A549 treated with Hydrocortisone at 1 μM for 4 hours (cell line): ENCODE data around the gene NFKB2. TPM values are rescaled to one million over a fixed set of nuclear protein-coding genes. Genes with fewer than 3 reads are reported as not detected.

Source experiments
- total RNA-seq: library from RNA; stranded (reverse); fragments of 200-300 nt; extraction: Qiagen RNA extraction; gene quantifications from 5 replicates; pipeline ENCODE4 v1.2.3, GENCODE V29; 2022

The NFKB2 gene
- 36.8 to 61.2 TPM (median 49.2 TPM) in 5 replicates for total RNA-seq

GRCh38 chr10:102395400-102396316, at the start of gene NFKB2:
TSS of gene NFKB2 (plus strand) at chr10:102395705. CDS start at chr10:102395960, 255 bp downstream.

GRCh38 chr10:102418622-102419268, 23.2 kb downstream of the NFKB2 start, which contains the start of gene PSD:
TSS of gene PSD (minus strand) at chr10:102418785. CDS start at chr10:102417038, 1,747 bp downstream.

GRCh38 chr10:102420714-102421506, 25.4 kb downstream of the NFKB2 start, which contains the start of gene FBXL15:
TSS of gene FBXL15 (plus strand) at chr10:102420836. CDS start at chr10:102421130, 294 bp downstream.

GRCh38 chr10:102432162-102432950, 36.9 kb downstream of the NFKB2 start, which contains the start of gene CUEDC2:
TSS of gene CUEDC2 (minus strand) at chr10:102432574. CDS start at chr10:102425188, 7,386 bp downstream.

GRCh38 chr10:102451105-102451969, 55.8 kb downstream of the NFKB2 start, which contains the start of gene C10orf95:
TSS of gene C10orf95 (minus strand) at chr10:102451543. CDS start at chr10:102451093, 450 bp downstream.

Other genes with a start within 250 kb of the NFKB2 start
- gene NOLC1, start 243.3 kb upstream of the NFKB2 start, total RNA-seq: 147 to 186 TPM (median 162 TPM) in 5 replicates
- gene ELOVL3, start 169.4 kb upstream of the NFKB2 start, total RNA-seq: 0.29 to 0.46 TPM (median 0.33 TPM) in 5 replicates
- 0.63 to 1.4 TPM (median 1.2 TPM) in 5 replicates for gene PITX3, start 154.2 kb upstream of the NFKB2 start, total RNA-seq
- 23.7 to 27.6 TPM (median 24.7 TPM) in 5 replicates for gene GBF1, start 150.2 kb upstream of the NFKB2 start, total RNA-seq
- gene PSD, start 23.1 kb downstream of the NFKB2 start, total RNA-seq: 0.25 to 0.78 TPM (median 0.43 TPM) in 5 replicates
- 5.5 to 10.7 TPM (median 8.3 TPM) in 5 replicates for gene FBXL15, start 25.1 kb downstream of the NFKB2 start, total RNA-seq
- gene CUEDC2, start 36.9 kb downstream of the NFKB2 start, total RNA-seq: 60.2 to 67.8 TPM (median 64.1 TPM) in 5 replicates
- gene C10orf95, start 55.8 kb downstream of the NFKB2 start, total RNA-seq: 0.09 to 0.20 TPM (median 0.14 TPM) in 5 replicates
- 87.0 to 104 TPM (median 93.8 TPM) in 5 replicates for gene ACTR1A, start 107.0 kb downstream of the NFKB2 start, total RNA-seq
- 5.8 to 8.0 TPM (median 7.3 TPM) in 5 replicates for gene SUFU, start 108.3 kb downstream of the NFKB2 start, total RNA-seq
- gene TRIM8, start 248.8 kb downstream of the NFKB2 start, total RNA-seq: 45.3 to 51.3 TPM (median 46.2 TPM) in 5 replicates